Upper lobe of left lung (tissue), 4 donors: ENCODE results near the gene ANKFN1.

Source experiments
- CTCF ChIP-seq, 6 experiments: fragments of 450-650 bp in 4 of 6; fragments of 200-600 bp in 2 of 6; sonication (generic) in 2 of 6; IDR thresholded peaks; one replicate each; pipeline ENCODE4 v1.5.1; 2016 to 2019; ENCODE audit warnings: antibody characterized with exemption in 6 of 6
- EP300 ChIP-seq, 4 donors: sonication (generic); formaldehyde crosslinking; IDR thresholded peaks; one replicate each; pipeline ENCODE4 v1.5.1; 2017; ENCODE audit warnings: antibody characterized with exemption in 4 of 4, control low read depth in 2 of 4
- POLR2A ChIP-seq, 4 donors: fragments of 450-650 bp; IDR thresholded peaks; one replicate each; pipeline ENCODE4 v1.5.1; 2016 to 2017; ENCODE audit warnings: antibody characterized with exemption in 4 of 4, mild to moderate bottlenecking in 2 of 4

GRCh38 chr17:56119191-56119590, 34.1 kb upstream of the ANKFN1 start:
- TF ChIP-seq CTCF (IDR thresholded peaks at IDR 0.05) (no peak), EP300 (IDR thresholded peaks at IDR 0.05) (no peak), POLR2A (IDR thresholded peaks at IDR 0.05) (no peak)
